Measurements from ENCODE around the gene BBS12. TPM values are rescaled to one million over a fixed set of nuclear protein-coding genes. Genes with fewer than 3 reads are reported as not detected.
"Not testable (repeated sequence)": the region's sequence is repeated elsewhere in the genome, so short reads cannot be mapped to it uniquely, and the experiment has no call there.

BBS12 gene
- polyA plus RNA-seq, 1 of the 3 experiments (the other 2 are of a cell fraction), result 1.5 TPM

DNA sequence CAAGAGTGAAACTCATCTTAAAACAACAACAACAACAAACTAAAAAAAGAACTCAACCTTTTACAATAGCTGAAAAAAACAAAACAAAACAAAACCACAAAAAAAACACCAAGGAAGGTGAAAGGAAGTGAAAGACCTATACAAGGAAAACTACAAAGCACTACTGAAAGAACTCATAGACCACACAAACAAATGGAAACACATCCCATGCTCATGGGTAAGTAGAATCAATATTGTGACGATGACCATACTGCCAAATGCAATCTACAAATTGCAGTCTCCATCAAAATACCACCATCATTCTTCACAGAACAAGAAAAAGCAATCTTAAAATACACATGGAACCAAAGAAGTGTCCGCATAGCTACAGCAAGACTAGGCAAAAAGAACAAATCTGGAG, 52.6 kb downstream of the BBS12 start:
- no peaks in the 10 kb centered on the region for H4K20me1 ChIP-seq (ENCODE audit: insufficient read depth)
- no peaks in the 10 kb centered on the region for H3K27me3 ChIP-seq (ENCODE audit: insufficient read depth)
- no peak for TF ChIP-seq NRF1 (IDR thresholded peaks at IDR 0.05; ENCODE audit: low read depth, low read length)
- TF ChIP-seq RAD21 (IDR thresholded peaks at IDR 0.05; ENCODE audit: low read length), result no peak
- no peak for TF ChIP-seq MEF2A (IDR thresholded peaks at IDR 0.05; ENCODE audit: borderline replicate concordance, low read depth)
- TF ChIP-seq, protein P1, sequence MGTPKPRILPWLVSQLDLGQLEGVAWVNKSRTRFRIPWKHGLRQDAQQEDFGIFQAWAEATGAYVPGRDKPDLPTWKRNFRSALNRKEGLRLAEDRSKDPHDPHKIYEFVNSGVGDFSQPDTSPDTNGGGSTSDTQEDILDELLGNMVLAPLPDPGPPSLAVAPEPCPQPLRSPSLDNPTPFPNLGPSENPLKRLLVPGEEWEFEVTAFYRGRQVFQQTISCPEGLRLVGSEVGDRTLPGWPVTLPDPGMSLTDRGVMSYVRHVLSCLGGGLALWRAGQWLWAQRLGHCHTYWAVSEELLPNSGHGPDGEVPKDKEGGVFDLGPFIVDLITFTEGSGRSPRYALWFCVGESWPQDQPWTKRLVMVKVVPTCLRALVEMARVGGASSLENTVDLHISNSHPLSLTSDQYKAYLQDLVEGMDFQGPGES (IDR thresholded peaks at IDR 0.05; ENCODE audit: low read depth, low read length), result no peak
- no peaks in the 10 kb centered on the region for H3K79me2 ChIP-seq (ENCODE audit: insufficient read depth)
- 95% methylated on average over 2 of the region's 2 CpGs for WGBS (ENCODE audit: low lambda C conversion rate)
- CTCF ChIA-PET, result interaction anchor here (1.4 kb wide), 1 partner anchor 9 kb away, joined by 3 read pairs; no protein-coding TSS in a partner anchor
- DNase-seq, result no peak
- H3K9me3 ChIP-seq, result no peaks in the 10 kb centered on the region
- H3K4me2 ChIP-seq, result no peak overlapping the region
- H3K27ac ChIP-seq (ENCODE audit: low read depth in 2 of 2, low read length in 1 of 2), result no peak overlapping the region
- no peaks in the 10 kb centered on the region for H3K9me2 ChIP-seq
- no peak overlapping the region for H3K4me3 ChIP-seq (ENCODE audit: low read depth in 2 of 2, low read length in 1 of 2)
- peaks cover 22% of the 10 kb centered on the region for H3F3A ChIP-seq (replicated peaks; ENCODE audit: insufficient read depth)
- POLR2A ChIA-PET, result no interaction called here
- no peaks in the 10 kb centered on the region for H3K36me3 ChIP-seq (replicated peaks in 1 of 2; ENCODE audit: control insufficient read depth in 1 of 2, insufficient read depth in 2 of 2, low read length in 1 of 2)
- no peak overlapping the region for H3K9ac ChIP-seq
- peaks cover 0 to 22% of the 10 kb centered on the region in 2 experiments; a peak in 3 of 4 replicates for H3K4me1 ChIP-seq (ENCODE audit: control insufficient read depth in 1 of 2, insufficient read depth in 2 of 2, low read depth in 1 of 2, low read length in 1 of 2)
- no peak overlapping the region for H2AFZ ChIP-seq (ENCODE audit: low read depth)

DNA sequence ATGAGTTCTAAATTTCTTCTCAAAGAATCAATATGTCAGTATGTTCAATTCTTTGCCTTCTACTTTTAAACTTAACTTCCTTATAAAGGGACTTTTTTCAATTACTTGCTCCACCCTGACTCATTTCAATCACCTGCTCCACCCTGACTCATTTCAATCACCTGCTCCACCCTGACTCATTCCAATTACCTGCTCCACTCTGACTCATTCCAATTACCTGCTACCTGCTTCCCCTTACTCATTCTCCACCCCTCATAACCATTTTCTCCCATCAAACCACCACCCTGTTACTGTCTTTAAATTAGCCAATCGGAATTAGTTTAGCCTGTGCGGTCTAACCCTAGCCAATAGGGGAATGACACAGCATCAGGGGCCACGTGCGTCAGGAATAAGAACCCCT, 53.8 kb downstream of the BBS12 start:
- H3K79me2 ChIP-seq (ENCODE audit: insufficient read depth); H3K4me2 ChIP-seq; H3K27me3 ChIP-seq (ENCODE audit: insufficient read depth); H3K9me2 ChIP-seq; CTCF ChIA-PET; H3K27ac ChIP-seq (ENCODE audit: low read depth in 2 of 2, low read length in 1 of 2); H3K4me3 ChIP-seq (ENCODE audit: low read depth in 2 of 2, low read length in 1 of 2); DNase-seq; H3K36me3 ChIP-seq (replicated peaks in 1 of 2; ENCODE audit: control insufficient read depth in 1 of 2, insufficient read depth in 2 of 2, low read length in 1 of 2); H3K9ac ChIP-seq; H3K9me3 ChIP-seq; POLR2A ChIA-PET; H4K20me1 ChIP-seq (ENCODE audit: insufficient read depth); H2AFZ ChIP-seq (ENCODE audit: low read depth): not testable (repeated sequence)
- Histone ChIP-seq H3F3A (replicated peaks; ENCODE audit: insufficient read depth) (peaks cover 22% of the 10 kb centered on the region), H3K4me1 (ENCODE audit: control insufficient read depth in 1 of 2, insufficient read depth in 2 of 2, low read depth in 1 of 2, low read length in 1 of 2) (peaks cover 0 to 22% of the 10 kb centered on the region in 2 experiments; a peak in 3 of 4 replicates)
- WGBS (ENCODE audit: low lambda C conversion rate), result 97% methylated on average over 4 of the region's 4 CpGs

DNA sequence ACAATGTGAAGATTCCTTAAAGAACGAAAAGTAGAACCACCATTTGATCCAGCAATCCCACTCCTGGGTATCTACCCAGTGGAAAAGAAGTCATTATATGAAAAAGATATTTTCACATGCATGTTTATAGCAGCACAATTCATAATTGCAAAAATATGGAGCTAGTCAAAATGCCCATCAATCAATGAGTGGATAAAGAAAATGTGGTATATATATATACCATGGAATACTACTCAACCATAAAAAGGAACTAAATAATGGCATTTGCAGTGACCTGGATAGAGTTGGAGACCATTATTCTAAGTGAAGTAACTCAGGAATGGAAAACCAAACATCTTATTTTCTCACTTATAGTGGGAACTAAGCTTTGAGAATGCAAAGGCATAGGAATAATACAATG, 54.4 kb downstream of the BBS12 start:
- H2AFZ ChIP-seq (ENCODE audit: low read depth); H3K36me3 ChIP-seq (replicated peaks in 1 of 2; ENCODE audit: control insufficient read depth in 1 of 2, insufficient read depth in 2 of 2, low read length in 1 of 2); H3K9me2 ChIP-seq; H3K27me3 ChIP-seq (ENCODE audit: insufficient read depth); H3K27ac ChIP-seq (ENCODE audit: low read depth in 2 of 2, low read length in 1 of 2); H4K20me1 ChIP-seq (ENCODE audit: insufficient read depth); H3K4me2 ChIP-seq; POLR2A ChIA-PET; H3K9ac ChIP-seq; H3K9me3 ChIP-seq; H3K4me3 ChIP-seq (ENCODE audit: low read depth in 2 of 2, low read length in 1 of 2); DNase-seq; H3K79me2 ChIP-seq (ENCODE audit: insufficient read depth): not testable (repeated sequence)
- H3F3A ChIP-seq (replicated peaks; ENCODE audit: insufficient read depth), result peaks cover 22% of the 10 kb centered on the region
- CTCF ChIA-PET, result interaction anchor here (1.3 to 1.4 kb wide), 2 partner anchors 29 to 127 kb away, joined by 5 read pairs; no protein-coding TSS in a partner anchor
- WGBS (ENCODE audit: low lambda C conversion rate), result 96% methylated on average over 1 of the region's 1 CpG
- H3K4me1 ChIP-seq (ENCODE audit: control insufficient read depth in 1 of 2, insufficient read depth in 2 of 2, low read depth in 1 of 2, low read length in 1 of 2), result peaks cover 0 to 22% of the 10 kb centered on the region in 2 experiments; a peak in 3 of 4 replicates

DNA sequence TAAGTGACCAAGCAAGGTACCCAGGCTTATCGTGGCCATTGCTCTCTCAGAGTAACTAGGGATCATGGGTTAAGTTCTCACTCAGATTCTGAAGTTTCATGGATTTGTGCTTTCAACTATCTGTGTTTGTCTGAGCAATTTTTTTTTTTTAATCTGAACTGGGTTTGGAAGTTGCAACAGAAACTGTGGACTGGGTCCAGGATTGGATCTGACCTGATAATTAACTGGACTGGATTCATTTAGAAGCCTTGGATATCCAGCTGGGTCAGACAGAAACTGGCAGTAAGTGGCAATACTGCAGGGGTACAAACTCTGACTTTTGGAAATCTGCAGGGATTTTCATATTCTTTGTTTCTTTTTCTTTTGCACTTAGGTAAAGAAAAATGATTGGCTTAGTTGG, 55.4 kb downstream of the BBS12 start:
- Histone ChIP-seq H3K4me2 (no peak overlapping the region), H3K9me3 (no peaks in the 10 kb centered on the region), H3K9me2 (no peaks in the 10 kb centered on the region), H3K4me3 (ENCODE audit: low read depth in 2 of 2, low read length in 1 of 2) (no peak overlapping the region), H2AFZ (ENCODE audit: low read depth) (no peak overlapping the region), H3F3A (replicated peaks; ENCODE audit: insufficient read depth) (peaks cover 15% of the 10 kb centered on the region), H3K36me3 (replicated peaks in 1 of 2; ENCODE audit: control insufficient read depth in 1 of 2, insufficient read depth in 2 of 2, low read length in 1 of 2) (no peaks in the 10 kb centered on the region), H3K27me3 (ENCODE audit: insufficient read depth) (no peaks in the 10 kb centered on the region), H3K79me2 (ENCODE audit: insufficient read depth) (no peaks in the 10 kb centered on the region), H3K9ac (no peak overlapping the region), H3K4me1 (ENCODE audit: control insufficient read depth in 1 of 2, insufficient read depth in 2 of 2, low read depth in 1 of 2, low read length in 1 of 2) (peaks cover 0 to 13% of the 10 kb centered on the region in 2 experiments; a peak in 3 of 4 replicates), H4K20me1 (ENCODE audit: insufficient read depth) (no peaks in the 10 kb centered on the region), H3K27ac (ENCODE audit: low read depth in 2 of 2, low read length in 1 of 2) (no peak overlapping the region)
- 53% methylated on average over 1 of the region's 1 CpG for WGBS (ENCODE audit: low lambda C conversion rate)
- ChIA-PET POLR2A (no interaction called here), CTCF (interaction anchor here (1.3 to 1.4 kb wide), 2 partner anchors 30 to 126 kb away, joined by 5 read pairs; no protein-coding TSS in a partner anchor)
- DNase-seq, result no peak
- TF ChIP-seq, protein P2, sequence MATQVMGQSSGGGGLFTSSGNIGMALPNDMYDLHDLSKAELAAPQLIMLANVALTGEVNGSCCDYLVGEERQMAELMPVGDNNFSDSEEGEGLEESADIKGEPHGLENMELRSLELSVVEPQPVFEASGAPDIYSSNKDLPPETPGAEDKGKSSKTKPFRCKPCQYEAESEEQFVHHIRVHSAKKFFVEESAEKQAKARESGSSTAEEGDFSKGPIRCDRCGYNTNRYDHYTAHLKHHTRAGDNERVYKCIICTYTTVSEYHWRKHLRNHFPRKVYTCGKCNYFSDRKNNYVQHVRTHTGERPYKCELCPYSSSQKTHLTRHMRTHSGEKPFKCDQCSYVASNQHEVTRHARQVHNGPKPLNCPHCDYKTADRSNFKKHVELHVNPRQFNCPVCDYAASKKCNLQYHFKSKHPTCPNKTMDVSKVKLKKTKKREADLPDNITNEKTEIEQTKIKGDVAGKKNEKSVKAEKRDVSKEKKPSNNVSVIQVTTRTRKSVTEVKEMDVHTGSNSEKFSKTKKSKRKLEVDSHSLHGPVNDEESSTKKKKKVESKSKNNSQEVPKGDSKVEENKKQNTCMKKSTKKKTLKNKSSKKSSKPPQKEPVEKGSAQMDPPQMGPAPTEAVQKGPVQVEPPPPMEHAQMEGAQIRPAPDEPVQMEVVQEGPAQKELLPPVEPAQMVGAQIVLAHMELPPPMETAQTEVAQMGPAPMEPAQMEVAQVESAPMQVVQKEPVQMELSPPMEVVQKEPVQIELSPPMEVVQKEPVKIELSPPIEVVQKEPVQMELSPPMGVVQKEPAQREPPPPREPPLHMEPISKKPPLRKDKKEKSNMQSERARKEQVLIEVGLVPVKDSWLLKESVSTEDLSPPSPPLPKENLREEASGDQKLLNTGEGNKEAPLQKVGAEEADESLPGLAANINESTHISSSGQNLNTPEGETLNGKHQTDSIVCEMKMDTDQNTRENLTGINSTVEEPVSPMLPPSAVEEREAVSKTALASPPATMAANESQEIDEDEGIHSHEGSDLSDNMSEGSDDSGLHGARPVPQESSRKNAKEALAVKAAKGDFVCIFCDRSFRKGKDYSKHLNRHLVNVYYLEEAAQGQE (IDR thresholded peaks at IDR 0.05; ENCODE audit: low read depth, low read length), result no peak
- TF ChIP-seq FOSL2 (IDR thresholded peaks at IDR 0.05; ENCODE audit: borderline replicate concordance, low read depth) (no peak), RFX5 (IDR thresholded peaks at IDR 0.05; ENCODE audit: low read length) (no peak)
- TF ChIP-seq, protein P3, sequence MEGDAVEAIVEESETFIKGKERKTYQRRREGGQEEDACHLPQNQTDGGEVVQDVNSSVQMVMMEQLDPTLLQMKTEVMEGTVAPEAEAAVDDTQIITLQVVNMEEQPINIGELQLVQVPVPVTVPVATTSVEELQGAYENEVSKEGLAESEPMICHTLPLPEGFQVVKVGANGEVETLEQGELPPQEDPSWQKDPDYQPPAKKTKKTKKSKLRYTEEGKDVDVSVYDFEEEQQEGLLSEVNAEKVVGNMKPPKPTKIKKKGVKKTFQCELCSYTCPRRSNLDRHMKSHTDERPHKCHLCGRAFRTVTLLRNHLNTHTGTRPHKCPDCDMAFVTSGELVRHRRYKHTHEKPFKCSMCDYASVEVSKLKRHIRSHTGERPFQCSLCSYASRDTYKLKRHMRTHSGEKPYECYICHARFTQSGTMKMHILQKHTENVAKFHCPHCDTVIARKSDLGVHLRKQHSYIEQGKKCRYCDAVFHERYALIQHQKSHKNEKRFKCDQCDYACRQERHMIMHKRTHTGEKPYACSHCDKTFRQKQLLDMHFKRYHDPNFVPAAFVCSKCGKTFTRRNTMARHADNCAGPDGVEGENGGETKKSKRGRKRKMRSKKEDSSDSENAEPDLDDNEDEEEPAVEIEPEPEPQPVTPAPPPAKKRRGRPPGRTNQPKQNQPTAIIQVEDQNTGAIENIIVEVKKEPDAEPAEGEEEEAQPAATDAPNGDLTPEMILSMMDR (IDR thresholded peaks at IDR 0.05), result no peak
